ENCODE data around the gene TNFRSF4. TPM values are rescaled to one million over a fixed set of nuclear protein-coding genes. Genes with fewer than 3 reads are reported as not detected.

TNFRSF4 gene
- total RNA-seq, 2 experiments from 2014 or later: 1.1 TPM; not detected in 1

DNA sequence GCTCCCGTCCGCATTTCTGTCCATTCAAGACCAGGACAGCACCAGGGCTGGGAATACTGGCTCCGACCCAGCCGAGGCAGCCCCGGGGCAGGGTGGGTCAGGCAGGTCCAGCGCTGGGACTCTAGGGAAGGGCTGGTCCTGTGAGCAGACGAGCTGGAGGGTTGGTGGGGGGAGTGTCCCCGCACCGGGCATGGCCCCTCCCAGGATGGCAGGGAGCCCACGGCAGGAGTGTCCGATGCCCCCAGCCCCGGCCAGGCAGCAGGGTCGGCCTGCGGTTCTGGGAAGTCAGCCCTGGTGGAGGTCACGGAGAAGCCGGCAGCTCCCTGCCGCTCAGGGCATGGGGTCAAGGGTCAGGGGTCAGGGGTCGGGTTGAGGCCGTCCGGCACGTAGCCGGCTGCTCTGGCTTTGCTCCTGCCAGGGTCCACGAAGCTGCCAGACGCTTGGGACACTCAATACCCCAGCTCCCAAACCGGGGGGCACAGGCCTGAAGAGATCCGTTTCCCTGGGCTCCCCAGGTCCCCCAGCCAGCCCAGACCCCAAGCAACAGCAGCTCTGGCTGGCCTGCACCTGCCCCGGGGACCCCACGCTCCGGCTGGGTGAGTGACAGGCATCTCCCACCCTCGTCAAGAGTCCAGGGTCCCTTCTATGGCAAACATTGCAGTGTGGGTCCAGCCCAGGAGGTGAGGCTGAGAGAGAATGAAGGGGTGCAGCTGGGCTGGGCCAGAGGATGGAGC is 25.8 kb upstream of the TNFRSF4 start:
- no peak overlapping the region for H3K4me2 ChIP-seq (ENCODE audit: low read length)
- no peaks in the 10 kb centered on the region for H3K36me3 ChIP-seq (ENCODE audit: insufficient read depth, low read length)
- no peak overlapping the region for H2AFZ ChIP-seq (ENCODE audit: low read length)
- H4K20me1 ChIP-seq (ENCODE audit: insufficient read depth, low read length): no peaks in the 10 kb centered on the region
- no peak overlapping the region for H3K27ac ChIP-seq (ENCODE audit: low read depth, low read length, poor library complexity, severe bottlenecking)
- H3K4me1 ChIP-seq (ENCODE audit: insufficient read depth, low read length, poor library complexity, severe bottlenecking): no peaks in the 10 kb centered on the region
- no TSS peak for BruUV-seq (replicated peaks)
- 0 out of 2 replicates have a peak, but pooled peaks cover 1% of the 10 kb centered on the region for H3K79me2 ChIP-seq (ENCODE audit: insufficient read depth, low read depth, low read length)
- H3K9me3 ChIP-seq (ENCODE audit: low read length): no peaks in the 10 kb centered on the region
- no peak for DNase-seq (ENCODE audit: low spot score)
- no peaks in the 10 kb centered on the region for H3K9me2 ChIP-seq (ENCODE audit: insufficient read depth, low read length)
- ChIA-PET CTCF (ENCODE audit: unreplicated experiment) (no interaction called here), POLR2A (no interaction called here)
- no peak overlapping the region for H3K4me3 ChIP-seq (ENCODE audit: low read depth, low read length, poor library complexity, severe bottlenecking)
- intact Hi-C loops (cut with micrococcal nuclease; ENCODE audit: unreplicated experiment): loop anchor here (10.0 kb wide), 1 partner anchor 205 kb away; no protein-coding TSS in a partner anchor
- TF ChIP-seq, protein P1, sequence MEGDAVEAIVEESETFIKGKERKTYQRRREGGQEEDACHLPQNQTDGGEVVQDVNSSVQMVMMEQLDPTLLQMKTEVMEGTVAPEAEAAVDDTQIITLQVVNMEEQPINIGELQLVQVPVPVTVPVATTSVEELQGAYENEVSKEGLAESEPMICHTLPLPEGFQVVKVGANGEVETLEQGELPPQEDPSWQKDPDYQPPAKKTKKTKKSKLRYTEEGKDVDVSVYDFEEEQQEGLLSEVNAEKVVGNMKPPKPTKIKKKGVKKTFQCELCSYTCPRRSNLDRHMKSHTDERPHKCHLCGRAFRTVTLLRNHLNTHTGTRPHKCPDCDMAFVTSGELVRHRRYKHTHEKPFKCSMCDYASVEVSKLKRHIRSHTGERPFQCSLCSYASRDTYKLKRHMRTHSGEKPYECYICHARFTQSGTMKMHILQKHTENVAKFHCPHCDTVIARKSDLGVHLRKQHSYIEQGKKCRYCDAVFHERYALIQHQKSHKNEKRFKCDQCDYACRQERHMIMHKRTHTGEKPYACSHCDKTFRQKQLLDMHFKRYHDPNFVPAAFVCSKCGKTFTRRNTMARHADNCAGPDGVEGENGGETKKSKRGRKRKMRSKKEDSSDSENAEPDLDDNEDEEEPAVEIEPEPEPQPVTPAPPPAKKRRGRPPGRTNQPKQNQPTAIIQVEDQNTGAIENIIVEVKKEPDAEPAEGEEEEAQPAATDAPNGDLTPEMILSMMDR (conservative IDR thresholded peaks at IDR 0.05; ENCODE audit: low read length): no peak
- no peak for TF ChIP-seq EZH2phosphoT487 (IDR thresholded peaks at IDR 0.05; ENCODE audit: borderline replicate concordance, low read depth, low read length)

DNA sequence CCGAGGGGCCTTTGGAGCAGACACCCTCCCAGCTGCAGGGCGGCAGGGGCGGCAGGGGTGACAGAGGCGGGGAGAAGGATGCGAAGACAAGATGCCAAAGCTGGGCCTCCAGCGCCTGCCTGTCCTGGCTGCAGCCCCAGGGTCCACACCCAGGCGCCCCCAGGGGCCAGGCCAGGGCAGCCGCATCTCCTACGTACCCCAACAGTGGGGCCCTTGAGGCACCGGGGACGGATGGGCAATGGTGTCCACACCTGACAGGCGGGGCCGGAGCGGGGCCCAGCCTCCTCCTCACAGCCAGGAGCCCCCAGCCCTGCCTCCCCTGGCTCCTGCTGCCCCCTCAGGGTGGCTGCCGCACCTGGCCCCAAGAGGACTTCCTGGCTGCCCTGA is 25.3 kb upstream of the TNFRSF4 start:
- H3K27ac ChIP-seq (ENCODE audit: low read depth, low read length, poor library complexity, severe bottlenecking): no peak overlapping the region
- H4K20me1 ChIP-seq (ENCODE audit: insufficient read depth, low read length): no peaks in the 10 kb centered on the region
- BruUV-seq (replicated peaks): no TSS peak
- H2AFZ ChIP-seq (ENCODE audit: low read length): no peak overlapping the region
- TF ChIP-seq, protein P1 (conservative IDR thresholded peaks at IDR 0.05; ENCODE audit: low read length): no peak
- TF ChIP-seq EZH2phosphoT487 (IDR thresholded peaks at IDR 0.05; ENCODE audit: borderline replicate concordance, low read depth, low read length): no peak
- H3K4me2 ChIP-seq (ENCODE audit: low read length): no peak overlapping the region
- H3K4me3 ChIP-seq (ENCODE audit: low read depth, low read length, poor library complexity, severe bottlenecking): no peak overlapping the region
- H3K4me1 ChIP-seq (ENCODE audit: insufficient read depth, low read length, poor library complexity, severe bottlenecking): no peaks in the 10 kb centered on the region
- H3K9me2 ChIP-seq (ENCODE audit: insufficient read depth, low read length): no peaks in the 10 kb centered on the region
- H3K9me3 ChIP-seq (ENCODE audit: low read length): no peaks in the 10 kb centered on the region
- peaks cover 7% of the 10 kb centered on the region; the same call in 1 of the 2 replicates for H3K79me2 ChIP-seq (ENCODE audit: insufficient read depth, low read depth, low read length)
- ChIA-PET POLR2A (no interaction called here), CTCF (ENCODE audit: unreplicated experiment) (no interaction called here)
- H3K36me3 ChIP-seq (ENCODE audit: insufficient read depth, low read length): no peaks in the 10 kb centered on the region
- intact Hi-C loops (cut with micrococcal nuclease; ENCODE audit: unreplicated experiment): loop anchor here (10.0 kb wide), 1 partner anchor 204 kb away; no protein-coding TSS in a partner anchor
- no peak for DNase-seq (ENCODE audit: low spot score)

DNA sequence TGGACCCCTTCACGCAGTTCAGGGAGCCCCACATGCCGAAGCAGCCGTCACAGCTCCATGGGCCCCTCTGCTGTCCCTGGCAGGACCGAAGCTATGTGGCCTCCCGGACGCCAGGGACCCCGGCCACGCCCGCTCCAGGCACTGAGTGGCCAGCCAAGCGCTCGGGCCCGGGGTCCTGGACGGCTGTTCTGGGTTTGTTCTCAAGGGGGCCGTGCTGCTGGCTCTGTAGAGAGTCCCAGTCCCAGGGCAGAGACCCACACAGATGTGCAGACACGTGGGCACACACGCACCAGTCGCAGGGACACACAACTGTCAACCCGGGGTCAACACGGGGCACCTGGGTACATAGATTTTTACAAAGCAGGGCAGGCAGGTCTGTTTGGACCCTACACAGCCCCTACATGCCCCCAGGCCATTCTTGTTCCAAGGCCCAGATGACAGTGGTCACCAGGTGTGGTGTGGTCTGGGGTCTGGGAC is 24.8 kb upstream of the TNFRSF4 start:
- H2AFZ ChIP-seq (ENCODE audit: low read length): no peak overlapping the region
- no peaks in the 10 kb centered on the region for H3K36me3 ChIP-seq (ENCODE audit: insufficient read depth, low read length)
- BruUV-seq (replicated peaks): no TSS peak
- H4K20me1 ChIP-seq (ENCODE audit: insufficient read depth, low read length): no peaks in the 10 kb centered on the region
- no peak overlapping the region for H3K4me3 ChIP-seq (ENCODE audit: low read depth, low read length, poor library complexity, severe bottlenecking)
- no peak for TF ChIP-seq EZH2phosphoT487 (IDR thresholded peaks at IDR 0.05; ENCODE audit: borderline replicate concordance, low read depth, low read length)
- TF ChIP-seq, protein P1 (conservative IDR thresholded peaks at IDR 0.05; ENCODE audit: low read length): no peak
- ChIA-PET CTCF (ENCODE audit: unreplicated experiment) (no interaction called here), POLR2A (no interaction called here)
- intact Hi-C loops (cut with micrococcal nuclease; ENCODE audit: unreplicated experiment): loop anchor here (10.0 kb wide), 1 partner anchor 204 kb away; no protein-coding TSS in a partner anchor
- H3K4me1 ChIP-seq (ENCODE audit: insufficient read depth, low read length, poor library complexity, severe bottlenecking): peaks cover 2% of the 10 kb centered on the region
- H3K4me2 ChIP-seq (ENCODE audit: low read length): no peak overlapping the region
- H3K9me2 ChIP-seq (ENCODE audit: insufficient read depth, low read length): no peaks in the 10 kb centered on the region
- no peak for DNase-seq (ENCODE audit: low spot score)
- peaks cover 12% of the 10 kb centered on the region for H3K79me2 ChIP-seq (ENCODE audit: insufficient read depth, low read depth, low read length)
- H3K27ac ChIP-seq (ENCODE audit: low read depth, low read length, poor library complexity, severe bottlenecking): no peak overlapping the region
- no peaks in the 10 kb centered on the region for H3K9me3 ChIP-seq (ENCODE audit: low read length)

Measured in OCI-LY7 (cell line).